Neural cell (in vitro differentiated cells): Measurements from ENCODE around the gene GLS. TPM values are rescaled to one million over a fixed set of nuclear protein-coding genes. Genes with fewer than 3 reads are reported as not detected.

Experiments
- H2AFZ ChIP-seq: fragments of 200-600, 300-800 bp; sonication (generic), shearing (Covaris generic); 2 replicates; pipeline ENCODE4 v1.6.0; 2014; ENCODE audit warnings: low read depth, mild to moderate bottlenecking, antibody characterized with exemption, low read length, moderate library complexity
- H3F3A ChIP-seq: fragments of 200-600 bp; shearing (Covaris generic); 2 replicates; pipeline ENCODE4 v1.6.1; 2016; ENCODE audit warnings: mild to moderate bottlenecking, moderate library complexity, mixed read lengths, antibody characterized with exemption, low read length; ENCODE audit not compliant: insufficient read depth, poor library complexity, severe bottlenecking
- H3K27ac ChIP-seq: fragments of 200-600, 300-800 bp; sonication (generic), shearing (Covaris generic); 2 replicates; pipeline ENCODE4 v1.5.1; 2014; ENCODE audit warnings: mild to moderate bottlenecking, low read length, moderate library complexity
- H3K27me3 ChIP-seq: fragments of 300-800, 200-600 bp; sonication (generic), shearing (Covaris generic); 2 replicates; pipeline ENCODE4 v1.6.0; 2014; ENCODE audit warnings: mild to moderate bottlenecking, low read depth, low read length, moderate library complexity; ENCODE audit not compliant: insufficient read depth
- H3K36me3 ChIP-seq: fragments of 300-800, 200-600 bp; sonication (generic), shearing (Covaris generic); 2 replicates; pipeline ENCODE4 v1.5.1; 2014; ENCODE audit warnings: mild to moderate bottlenecking, antibody characterized with exemption, low read length, moderate library complexity; ENCODE audit not compliant: insufficient read depth
- H3K4me2 ChIP-seq: fragments of 300-800, 200-600 bp; sonication (generic), shearing (Covaris generic); 2 replicates; pipeline ENCODE4 v1.6.0; 2014; ENCODE audit warnings: mild to moderate bottlenecking, low read length
- H3K4me3 ChIP-seq: fragments of 300-800, 200-600 bp; sonication (generic), shearing (Covaris generic); 2 replicates; pipeline ENCODE4 v1.5.1; 2014; ENCODE audit warnings: mild to moderate bottlenecking, low read length, moderate library complexity
- H3K79me2 ChIP-seq: fragments of 200-600 bp; shearing (Covaris generic); replicated peaks from 2 replicates; pipeline ENCODE4 v1.6.0; 2014; ENCODE audit warnings: mild to moderate bottlenecking, low read length, moderate library complexity; ENCODE audit not compliant: insufficient read depth
- H3K9ac ChIP-seq: fragments of 300-800, 200-600 bp; sonication (generic), shearing (Covaris generic); 2 replicates; pipeline ENCODE4 v1.6.1; 2016; ENCODE audit warnings: mild to moderate bottlenecking, low read length, mixed read lengths
- H3K9me2 ChIP-seq: fragments of 200-600 bp; shearing (Covaris generic); 2 replicates; pipeline ENCODE4 v1.6.1; 2016; ENCODE audit warnings: mild to moderate bottlenecking, low read length, mixed read lengths; ENCODE audit not compliant: insufficient read depth
- H3K9me3 ChIP-seq: fragments of 200-600, 300-800 bp; sonication (generic), shearing (Covaris generic); 2 replicates; pipeline ENCODE4 v1.6.1; 2016; ENCODE audit warnings: mild to moderate bottlenecking, mixed run types, low read length, moderate library complexity, mixed read lengths
- H4K20me1 ChIP-seq: fragments of 200-600 bp; shearing (Covaris generic); 2 replicates; pipeline ENCODE4 v1.6.1; 2016; ENCODE audit warnings: mild to moderate bottlenecking, mixed run types; ENCODE audit not compliant: insufficient read depth
- EZH2 ChIP-seq: fragments of 200-600, 300-800 bp; shearing (Covaris generic), sonication (generic); IDR thresholded peaks from 2 replicates; pipeline ENCODE4 v1.6.1; 2014; ENCODE audit warnings: antibody characterized with exemption, low read length, borderline replicate concordance, mild to moderate bottlenecking; ENCODE audit not compliant: insufficient read depth, poor library complexity, severe bottlenecking
- POLR2AphosphoS5 ChIP-seq: IDR thresholded peaks from 2 replicates; pipeline ENCODE4 v1.6.1; 2012
- RAD21 ChIP-seq: fragments of 450-650 bp; conservative IDR thresholded peaks from 2 replicates; pipeline ENCODE4 v1.6.1; 2014; ENCODE audit warnings: antibody characterized with exemption, mild to moderate bottlenecking, moderate library complexity
- SMC3 ChIP-seq: fragments of 450-650 bp; conservative IDR thresholded peaks from 2 replicates; pipeline ENCODE4 v1.6.1; 2014; ENCODE audit warnings: antibody characterized with exemption, mild to moderate bottlenecking, moderate library complexity; ENCODE audit not compliant: poor library complexity
- TAF1 ChIP-seq: IDR thresholded peaks from 2 replicates; pipeline ENCODE4 v1.6.1; 2012; ENCODE audit warnings: low read depth
- polyA plus RNA-seq: library from polyadenylated mRNA; depleted of rRNA; stranded (reverse); fragments of >200 nt; gene quantifications from 2 replicates; pipeline ENCODE4 v1.2.3, GENCODE V29; 2014
- TF ChIP-seq, protein P1 (sequence below): fragments of 450-650 bp; IDR thresholded peaks from 2 replicates; pipeline ENCODE4 v1.5.1; 2014; ENCODE audit warnings: antibody characterized with exemption, mild to moderate bottlenecking, moderate library complexity; ENCODE audit not compliant: poor library complexity, severe bottlenecking
- TF ChIP-seq, protein P2 (sequence below): IDR thresholded peaks from 2 replicates; pipeline ENCODE4 v1.6.1; 2012; ENCODE audit warnings: borderline replicate concordance

Gene GLS
- polyA plus RNA-seq, 1 donor from 2014 or later: 90.2 TPM

DNA sequence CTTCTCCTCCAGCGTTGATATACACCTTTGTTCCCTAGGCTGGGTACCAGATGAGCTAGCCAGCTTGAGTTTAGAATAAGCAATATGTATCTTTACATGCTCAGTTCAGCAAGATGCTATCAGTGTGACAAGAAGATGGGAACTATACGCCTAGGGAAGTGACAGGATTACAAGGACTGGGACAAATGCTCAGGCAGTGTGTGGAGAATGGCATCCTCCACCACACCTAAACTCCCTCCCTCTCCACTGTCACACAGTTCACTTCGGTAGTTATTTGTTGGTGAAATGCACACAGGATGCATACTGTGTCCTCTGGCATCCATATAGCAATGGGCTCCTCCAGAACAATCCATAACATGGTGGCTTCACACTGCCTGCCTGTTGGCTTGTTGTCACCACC lies 125.7 kb downstream of the GLS start:
- H3F3A ChIP-seq: no peaks in the 10 kb centered on the region
- H3K27me3 ChIP-seq: no peaks in the 10 kb centered on the region
- H3K9me2 ChIP-seq: no peaks in the 10 kb centered on the region
- no peak overlapping the region for H3K4me3 ChIP-seq
- H3K9me3 ChIP-seq: no peaks in the 10 kb centered on the region
- H3K9ac ChIP-seq: no peak overlapping the region
- H3K4me2 ChIP-seq: no peak overlapping the region
- no peak overlapping the region for H3K27ac ChIP-seq
- TF ChIP-seq, protein P1, sequence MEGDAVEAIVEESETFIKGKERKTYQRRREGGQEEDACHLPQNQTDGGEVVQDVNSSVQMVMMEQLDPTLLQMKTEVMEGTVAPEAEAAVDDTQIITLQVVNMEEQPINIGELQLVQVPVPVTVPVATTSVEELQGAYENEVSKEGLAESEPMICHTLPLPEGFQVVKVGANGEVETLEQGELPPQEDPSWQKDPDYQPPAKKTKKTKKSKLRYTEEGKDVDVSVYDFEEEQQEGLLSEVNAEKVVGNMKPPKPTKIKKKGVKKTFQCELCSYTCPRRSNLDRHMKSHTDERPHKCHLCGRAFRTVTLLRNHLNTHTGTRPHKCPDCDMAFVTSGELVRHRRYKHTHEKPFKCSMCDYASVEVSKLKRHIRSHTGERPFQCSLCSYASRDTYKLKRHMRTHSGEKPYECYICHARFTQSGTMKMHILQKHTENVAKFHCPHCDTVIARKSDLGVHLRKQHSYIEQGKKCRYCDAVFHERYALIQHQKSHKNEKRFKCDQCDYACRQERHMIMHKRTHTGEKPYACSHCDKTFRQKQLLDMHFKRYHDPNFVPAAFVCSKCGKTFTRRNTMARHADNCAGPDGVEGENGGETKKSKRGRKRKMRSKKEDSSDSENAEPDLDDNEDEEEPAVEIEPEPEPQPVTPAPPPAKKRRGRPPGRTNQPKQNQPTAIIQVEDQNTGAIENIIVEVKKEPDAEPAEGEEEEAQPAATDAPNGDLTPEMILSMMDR: no peak
- TF ChIP-seq TAF1 (no peak), SMC3 (no peak), EZH2 (no peak), POLR2AphosphoS5 (no peak)
- TF ChIP-seq, protein P2, sequence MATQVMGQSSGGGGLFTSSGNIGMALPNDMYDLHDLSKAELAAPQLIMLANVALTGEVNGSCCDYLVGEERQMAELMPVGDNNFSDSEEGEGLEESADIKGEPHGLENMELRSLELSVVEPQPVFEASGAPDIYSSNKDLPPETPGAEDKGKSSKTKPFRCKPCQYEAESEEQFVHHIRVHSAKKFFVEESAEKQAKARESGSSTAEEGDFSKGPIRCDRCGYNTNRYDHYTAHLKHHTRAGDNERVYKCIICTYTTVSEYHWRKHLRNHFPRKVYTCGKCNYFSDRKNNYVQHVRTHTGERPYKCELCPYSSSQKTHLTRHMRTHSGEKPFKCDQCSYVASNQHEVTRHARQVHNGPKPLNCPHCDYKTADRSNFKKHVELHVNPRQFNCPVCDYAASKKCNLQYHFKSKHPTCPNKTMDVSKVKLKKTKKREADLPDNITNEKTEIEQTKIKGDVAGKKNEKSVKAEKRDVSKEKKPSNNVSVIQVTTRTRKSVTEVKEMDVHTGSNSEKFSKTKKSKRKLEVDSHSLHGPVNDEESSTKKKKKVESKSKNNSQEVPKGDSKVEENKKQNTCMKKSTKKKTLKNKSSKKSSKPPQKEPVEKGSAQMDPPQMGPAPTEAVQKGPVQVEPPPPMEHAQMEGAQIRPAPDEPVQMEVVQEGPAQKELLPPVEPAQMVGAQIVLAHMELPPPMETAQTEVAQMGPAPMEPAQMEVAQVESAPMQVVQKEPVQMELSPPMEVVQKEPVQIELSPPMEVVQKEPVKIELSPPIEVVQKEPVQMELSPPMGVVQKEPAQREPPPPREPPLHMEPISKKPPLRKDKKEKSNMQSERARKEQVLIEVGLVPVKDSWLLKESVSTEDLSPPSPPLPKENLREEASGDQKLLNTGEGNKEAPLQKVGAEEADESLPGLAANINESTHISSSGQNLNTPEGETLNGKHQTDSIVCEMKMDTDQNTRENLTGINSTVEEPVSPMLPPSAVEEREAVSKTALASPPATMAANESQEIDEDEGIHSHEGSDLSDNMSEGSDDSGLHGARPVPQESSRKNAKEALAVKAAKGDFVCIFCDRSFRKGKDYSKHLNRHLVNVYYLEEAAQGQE: no peak
- no peak overlapping the region for H2AFZ ChIP-seq
- H4K20me1 ChIP-seq: no peaks in the 10 kb centered on the region
- no peaks in the 10 kb centered on the region for H3K79me2 ChIP-seq
- H3K36me3 ChIP-seq: no peaks in the 10 kb centered on the region

DNA sequence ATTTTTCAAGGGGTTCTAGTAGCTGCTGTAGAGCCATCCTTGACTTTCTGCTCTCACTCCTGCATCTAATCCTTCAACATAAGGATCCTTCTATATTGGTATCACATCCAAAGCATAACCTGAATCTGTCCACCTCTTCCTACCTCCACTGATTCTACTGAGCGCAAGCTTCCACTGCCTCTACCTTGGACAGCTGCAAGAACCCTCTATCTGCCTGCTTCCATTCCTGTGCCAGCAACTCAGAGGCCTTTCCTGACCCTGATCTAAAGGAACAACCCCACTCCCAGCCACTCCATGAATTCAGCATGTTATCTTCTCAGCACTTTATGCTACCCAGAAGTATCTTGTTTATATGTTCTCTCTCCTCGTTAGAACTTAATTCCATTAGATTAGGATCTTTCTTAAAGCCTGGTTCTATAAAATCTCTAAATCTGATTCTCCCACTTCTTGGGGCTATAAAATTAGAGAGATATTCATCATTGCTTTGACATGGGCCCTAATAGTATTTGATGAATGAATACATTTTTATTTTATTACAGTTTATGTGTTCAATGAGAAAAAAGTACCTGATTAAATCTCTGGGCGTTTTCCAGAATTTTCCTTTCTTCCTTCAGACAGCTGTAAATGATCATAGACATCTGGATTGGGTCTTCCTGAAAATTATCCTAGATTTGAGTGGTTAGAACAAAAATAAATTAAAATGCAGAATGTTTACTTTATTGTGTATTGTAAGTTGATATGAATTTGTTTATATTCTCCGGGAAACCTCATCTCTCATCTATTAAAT lies 126.6 kb downstream of the GLS start:
- Histone ChIP-seq H3K36me3 (no peaks in the 10 kb centered on the region), H3K9me3 (no peaks in the 10 kb centered on the region)
- TF ChIP-seq, protein P2: no peak
- TF ChIP-seq, protein P1: no peak
- no peak for TF ChIP-seq RAD21

More for the DNA sequence above, 126.6 kb downstream of the GLS start:
- no peak overlapping the region for H3K4me3 ChIP-seq
- no peaks in the 10 kb centered on the region for H3K9me2 ChIP-seq
- H3K79me2 ChIP-seq: no peaks in the 10 kb centered on the region
- H4K20me1 ChIP-seq: no peaks in the 10 kb centered on the region
- H3K4me2 ChIP-seq: no peak overlapping the region
- H3K27ac ChIP-seq: no peak overlapping the region
- H3K27me3 ChIP-seq: no peaks in the 10 kb centered on the region
- H2AFZ ChIP-seq: no peak overlapping the region
- H3F3A ChIP-seq: no peaks in the 10 kb centered on the region
- no peak overlapping the region for H3K9ac ChIP-seq
